Measurements from ENCODE around the gene SRGN.

- TF ChIP-seq CTCF (conservative IDR thresholded peaks at IDR 0.05) (no peak), ZFX (IDR thresholded peaks at IDR 0.05) (no peak)
These were observed 13.4 kb upstream of the SRGN start for GRCh38 chr10:69074532-69074931.

All from C4-2B (cell line).